GM21737 (cell line): ENCODE results near the gene NOL9.

ENCODE experiments used
- ATAC-seq: cut with Tn5 transposase; IDR thresholded peaks from one replicate; pipeline ENCODE4 v1.9.1; 2021; ENCODE audit warnings: mild to moderate bottlenecking, moderate library complexity; ENCODE audit not compliant: unreplicated experiment

NOL9 gene

GRCh38 chr1:6491081-6491449 is 63.2 kb downstream of the NOL9 start:
- ATAC-seq, result no peak

- no peak for ATAC-seq
These were observed 63.9 kb downstream of the NOL9 start for GRCh38 chr1:6490181-6491080.

- ATAC-seq, result peak; percentile 50
These were observed 64.5 kb downstream of the NOL9 start for GRCh38 chr1:6489799-6490180.

- ATAC-seq, result no peak
These were observed 64.9 kb downstream of the NOL9 start for GRCh38 chr1:6489383-6489765.

GRCh38 chr1:6488602-6489382 is 65.5 kb downstream of the NOL9 start:
- ATAC-seq, result no peak

GRCh38 chr1:6487804-6488484 is 66.4 kb downstream of the NOL9 start:
- no peak for ATAC-seq

GRCh38 chr1:6486433-6487011 is 67.8 kb downstream of the NOL9 start:
- no peak for ATAC-seq

- no peak for ATAC-seq
These were observed 68.9 kb downstream of the NOL9 start for GRCh38 chr1:6485168-6486101.

GRCh38 chr1:6484826-6485167 is 69.5 kb downstream of the NOL9 start:
- no peak for ATAC-seq

GRCh38 chr1:6483761-6484117 is 70.6 kb downstream of the NOL9 start:
- ATAC-seq, result no peak

GRCh38 chr1:6483017-6483760 is 71.1 kb downstream of the NOL9 start:
- ATAC-seq, result no peak

- no peak for ATAC-seq
These were observed 72.5 kb downstream of the NOL9 start for GRCh38 chr1:6481820-6482219.

GRCh38 chr1:6477039-6477820 is 77.1 kb downstream of the NOL9 start:
- no peak for ATAC-seq

GRCh38 chr1:6476483-6476882 is 77.8 kb downstream of the NOL9 start:
- no peak for ATAC-seq

- ATAC-seq, result no peak
These were observed 78.8 kb downstream of the NOL9 start for GRCh38 chr1:6475381-6476133.

- no peak for ATAC-seq
These were observed 79.5 kb downstream of the NOL9 start for GRCh38 chr1:6474815-6475282.

- no peak for ATAC-seq
These were observed 80.1 kb downstream of the NOL9 start for GRCh38 chr1:6473974-6474814.
